ENCODE results near the gene DMRTC2. TPM values are rescaled to one million over a fixed set of nuclear protein-coding genes. Genes with fewer than 3 reads are reported as not detected.
A peak's percentile ranks its signal among the peaks of the same experiment; 100 is the strongest.

Gene DMRTC2
- total and polyA plus RNA-seq, 7 donors: not detected

- no peak for ATAC-seq
Observed at GRCh38 chr19:41862445-41862986, 17.7 kb downstream of the DMRTC2 start.

GRCh38 chr19:41863209-41863931, 18.5 kb downstream of the DMRTC2 start:
- WGBS, 3 donors: 80 to 84% (median 82%) methylated on average over 11 of the region's 11 CpGs
- no peak for ATAC-seq
- no peaks in the 10 kb centered on the region for H3K27me3 ChIP-seq (ENCODE audit: insufficient read depth in 3 of 3, low read length in 2 of 3)
- TF ChIP-seq, protein P1, sequence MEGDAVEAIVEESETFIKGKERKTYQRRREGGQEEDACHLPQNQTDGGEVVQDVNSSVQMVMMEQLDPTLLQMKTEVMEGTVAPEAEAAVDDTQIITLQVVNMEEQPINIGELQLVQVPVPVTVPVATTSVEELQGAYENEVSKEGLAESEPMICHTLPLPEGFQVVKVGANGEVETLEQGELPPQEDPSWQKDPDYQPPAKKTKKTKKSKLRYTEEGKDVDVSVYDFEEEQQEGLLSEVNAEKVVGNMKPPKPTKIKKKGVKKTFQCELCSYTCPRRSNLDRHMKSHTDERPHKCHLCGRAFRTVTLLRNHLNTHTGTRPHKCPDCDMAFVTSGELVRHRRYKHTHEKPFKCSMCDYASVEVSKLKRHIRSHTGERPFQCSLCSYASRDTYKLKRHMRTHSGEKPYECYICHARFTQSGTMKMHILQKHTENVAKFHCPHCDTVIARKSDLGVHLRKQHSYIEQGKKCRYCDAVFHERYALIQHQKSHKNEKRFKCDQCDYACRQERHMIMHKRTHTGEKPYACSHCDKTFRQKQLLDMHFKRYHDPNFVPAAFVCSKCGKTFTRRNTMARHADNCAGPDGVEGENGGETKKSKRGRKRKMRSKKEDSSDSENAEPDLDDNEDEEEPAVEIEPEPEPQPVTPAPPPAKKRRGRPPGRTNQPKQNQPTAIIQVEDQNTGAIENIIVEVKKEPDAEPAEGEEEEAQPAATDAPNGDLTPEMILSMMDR (IDR thresholded peaks at IDR 0.05): no peak
- H3K36me3 ChIP-seq (ENCODE audit: insufficient read depth in 1 of 2, low read depth in 1 of 2): peaks cover 9 to 77% of the 10 kb centered on the region in 2 donors
- no peaks in the 10 kb centered on the region for H3K9me3 ChIP-seq
- H3K27ac ChIP-seq: no peak overlapping the region
- intact Hi-C loops (cut with DNase I): loop anchor here (5.0 kb wide), 1 partner anchor 94 kb away; the partner anchor contains the start of gene RABAC1 (in 2 of the 2)
- H3K4me3 ChIP-seq: no peak overlapping the region
- DNase-seq: peak in 1 of 2 donors; percentile 37
- peaks cover 22% of the 10 kb centered on the region for H3K4me1 ChIP-seq

More at GRCh38 chr19:41862445-41862986, 17.7 kb downstream of the DMRTC2 start:
- H3K27me3 ChIP-seq (ENCODE audit: insufficient read depth in 3 of 3, low read length in 2 of 3): no peaks in the 10 kb centered on the region
- TF ChIP-seq, protein P1 (IDR thresholded peaks at IDR 0.05): no peak
- 40 to 77% (median 59%) methylated on average over 2 of the region's 2 CpGs for WGBS, 3 donors
- H3K4me3 ChIP-seq: peak overlapping the region; percentile 94
- peak in 1 of 2 donors; percentile 16 for DNase-seq
- intact Hi-C loops (cut with DNase I): loop anchor here (5.0 kb wide), 1 partner anchor 95 kb away; the partner anchor contains the start of gene RABAC1 (in 2 of the 2)
- peaks cover 22% of the 10 kb centered on the region for H3K4me1 ChIP-seq
- peak overlapping the region; percentile 93 for H3K27ac ChIP-seq
- peaks cover 9 to 68% of the 10 kb centered on the region in 2 donors for H3K36me3 ChIP-seq (ENCODE audit: insufficient read depth in 1 of 2, low read depth in 1 of 2)
- no peaks in the 10 kb centered on the region for H3K9me3 ChIP-seq

DNA sequence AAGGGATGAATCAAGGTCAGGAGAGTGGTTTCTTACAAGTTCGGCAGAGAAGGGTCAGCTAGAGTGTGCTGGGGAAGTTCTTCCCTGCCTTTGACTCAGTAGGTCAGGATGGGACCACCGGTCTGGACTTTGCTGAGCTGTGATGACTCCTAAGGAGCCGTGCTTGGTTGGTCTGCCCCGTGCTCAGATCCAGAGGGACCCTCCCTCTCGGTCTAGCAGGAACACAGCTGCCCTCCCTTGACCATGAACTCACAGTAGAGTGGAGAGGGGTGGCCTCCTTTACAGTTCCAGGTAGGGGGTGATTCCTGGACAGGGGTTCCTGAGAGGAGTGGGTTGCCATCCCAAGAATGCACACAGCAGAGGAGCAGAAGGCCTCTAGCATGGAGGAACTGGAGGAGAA, 19.5 kb downstream of the DMRTC2 start:
- Histone ChIP-seq H3K27me3 (ENCODE audit: insufficient read depth in 3 of 3, low read length in 2 of 3) (no peaks in the 10 kb centered on the region), H3K27ac (no peak overlapping the region), H3K4me3 (no peak overlapping the region), H3K36me3 (ENCODE audit: insufficient read depth in 1 of 2, low read depth in 1 of 2) (peaks cover 10 to 87% of the 10 kb centered on the region in 2 donors), H3K9me3 (no peaks in the 10 kb centered on the region), H3K4me1 (peaks cover 22% of the 10 kb centered on the region)
- DNase-seq: peak in 1 of 2 donors; percentile 8
- ATAC-seq: no peak
- TF ChIP-seq, protein P1 (IDR thresholded peaks at IDR 0.05): no peak
- 86 to 91% (median 91%) methylated on average over 5 of the region's 5 CpGs for WGBS, 3 donors
- intact Hi-C loops (cut with DNase I): loop anchor here (5.0 kb wide), 1 partner anchor 93 kb away; the partner anchor contains the start of gene RABAC1 (in 2 of the 2)

- Histone ChIP-seq H3K27me3 (ENCODE audit: insufficient read depth in 3 of 3, low read length in 2 of 3) (no peaks in the 10 kb centered on the region), H3K4me1 (peaks cover 18% of the 10 kb centered on the region), H3K27ac (no peak overlapping the region), H3K4me3 (no peak overlapping the region), H3K9me3 (no peaks in the 10 kb centered on the region), H3K36me3 (ENCODE audit: insufficient read depth in 1 of 2, low read depth in 1 of 2) (peaks cover 20 to 99% of the 10 kb centered on the region in 2 donors)
- peak in 1 of 2 donors; percentile 15 for DNase-seq
- intact Hi-C loops (cut with DNase I): no loop called here
- TF ChIP-seq, protein P1 (IDR thresholded peaks at IDR 0.05): no peak
- ATAC-seq: peak in 1 of 4 donors; percentile 36
- 90 to 94% (median 93%) methylated on average over 3 of the region's 3 CpGs for WGBS, 3 donors
Observed at GRCh38 chr19:41866284-41866683, 21.4 kb downstream of the DMRTC2 start.
